Skeletal muscle tissue (tissue), 4 donors: Measurements from ENCODE around the gene PKD1L1. TPM values are rescaled to one million over a fixed set of nuclear protein-coding genes. Genes with fewer than 3 reads are reported as not detected.

Source experiments
- H3K27ac ChIP-seq: one replicate; pipeline ENCODE4 v1.7.0; 2013; ENCODE audit warnings: mild to moderate bottlenecking, low read depth, low read length, inconsistent platforms
- H3K27me3 ChIP-seq, 3 donors: one replicate each; pipeline ENCODE4 v1.7.0; 2013; ENCODE audit warnings: low read length in 3 of 3; ENCODE audit not compliant: control insufficient read depth in 3 of 3, insufficient read depth in 3 of 3
- H3K36me3 ChIP-seq, 3 donors: one replicate each; pipeline ENCODE4 v1.7.0; 2013; ENCODE audit warnings: low read length in 3 of 3; ENCODE audit not compliant: control insufficient read depth in 3 of 3, insufficient read depth in 3 of 3
- H3K4me1 ChIP-seq, 3 donors: one replicate each; pipeline ENCODE4 v1.7.0; 2013; ENCODE audit warnings: low read length in 3 of 3, mild to moderate bottlenecking in 3 of 3; ENCODE audit not compliant: control insufficient read depth in 3 of 3, insufficient read depth in 3 of 3
- H3K4me3 ChIP-seq, 3 donors: one replicate each; pipeline ENCODE4 v1.7.0; 2013; ENCODE audit warnings: low read length in 3 of 3
- H3K9ac ChIP-seq, 3 donors: one replicate each; pipeline ENCODE4 v1.7.0; 2013; ENCODE audit warnings: low read length in 3 of 3, mild to moderate bottlenecking in 3 of 3, moderate library complexity in 2 of 3, low read depth in 1 of 3
- H3K9me3 ChIP-seq, 3 donors: one replicate each; pipeline ENCODE4 v1.7.0; 2013; ENCODE audit warnings: low read length in 3 of 3; ENCODE audit not compliant: control insufficient read depth in 3 of 3
- total RNA-seq: library from RNA; depleted of rRNA; stranded (reverse); fragments of >200 nt; gene quantifications from one replicate; pipeline ENCODE4 v1.2.3, GENCODE V29; 2014
- donor health status: Osteomylitis.

Gene PKD1L1
- total RNA-seq, 1 donor from 2014 or later = 0.52 TPM

DNA sequence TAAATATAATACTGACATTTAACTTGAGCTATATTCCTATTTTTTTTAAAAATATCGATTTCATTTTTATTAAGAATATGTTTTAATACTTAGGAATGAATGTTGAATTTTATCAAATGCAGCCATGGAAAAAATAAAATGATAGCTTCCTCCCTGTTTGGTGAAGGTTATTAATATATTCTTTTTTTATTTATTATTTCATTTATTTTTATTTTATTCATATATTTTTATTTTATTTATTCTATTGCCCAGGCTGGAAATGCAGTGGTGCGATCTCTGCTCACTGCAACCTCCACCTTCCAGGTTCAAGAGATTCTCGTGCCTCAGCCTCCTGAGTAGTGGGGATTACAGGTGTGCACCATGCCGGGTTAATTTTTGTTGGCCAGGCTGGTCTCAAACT, 160.2 kb downstream of the PKD1L1 start:
- Histone ChIP-seq H3K27me3 (no peaks in the 10 kb centered on the region), H3K4me3 (no peak overlapping the region), H3K4me1 (peaks cover 3 to 7% (median 4%) of the 10 kb centered on the region in 3 donors), H3K9ac (no peak overlapping the region), H3K9me3 (no peaks in the 10 kb centered on the region), H3K36me3 (no peaks in the 10 kb centered on the region), H3K27ac (no peak overlapping the region)

DNA sequence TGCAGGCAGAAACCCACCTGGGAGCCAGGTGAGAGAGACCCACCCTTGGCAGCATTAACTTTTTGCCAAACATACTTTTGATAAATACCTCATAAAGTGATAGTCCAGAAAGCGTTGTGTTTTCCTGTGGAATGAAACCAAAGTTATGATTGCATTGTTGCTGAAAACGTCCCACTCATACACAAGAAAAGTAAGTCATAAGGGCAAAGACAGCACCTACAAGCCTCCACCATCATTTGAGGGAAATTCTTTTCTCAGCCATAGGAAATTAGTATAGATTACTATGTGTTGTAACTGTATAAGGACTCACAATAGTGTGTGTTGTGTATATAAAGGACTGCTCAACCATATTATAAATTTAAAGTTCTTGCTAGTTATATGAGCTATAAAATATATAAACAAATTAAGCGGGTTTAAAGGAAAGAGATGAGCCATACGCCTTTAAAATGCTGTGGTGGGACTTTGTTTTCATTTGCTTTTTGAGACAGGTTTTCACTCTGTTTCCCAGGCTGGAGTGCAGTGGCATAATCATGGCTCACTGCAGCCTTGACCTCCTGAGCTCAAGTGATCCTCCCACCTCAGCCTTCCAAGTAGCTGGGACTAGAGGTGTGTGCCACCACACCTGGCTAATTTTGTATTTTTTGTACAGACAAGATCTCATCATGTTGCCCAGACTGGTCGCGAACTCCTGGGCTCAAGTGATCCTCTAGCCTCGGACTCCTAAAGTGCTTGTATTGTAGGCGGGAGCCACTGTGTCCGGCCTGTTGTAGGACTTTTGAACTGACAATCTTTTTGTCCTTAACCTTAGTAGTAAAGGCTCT, 160.8 kb downstream of the PKD1L1 start:
- Histone ChIP-seq H3K27me3 (no peaks in the 10 kb centered on the region), H3K27ac (no peak overlapping the region), H3K4me1 (peaks cover 3 to 7% (median 4%) of the 10 kb centered on the region in 3 donors), H3K9ac (no peak overlapping the region), H3K9me3 (no peaks in the 10 kb centered on the region), H3K4me3 (no peak overlapping the region), H3K36me3 (no peaks in the 10 kb centered on the region)

DNA sequence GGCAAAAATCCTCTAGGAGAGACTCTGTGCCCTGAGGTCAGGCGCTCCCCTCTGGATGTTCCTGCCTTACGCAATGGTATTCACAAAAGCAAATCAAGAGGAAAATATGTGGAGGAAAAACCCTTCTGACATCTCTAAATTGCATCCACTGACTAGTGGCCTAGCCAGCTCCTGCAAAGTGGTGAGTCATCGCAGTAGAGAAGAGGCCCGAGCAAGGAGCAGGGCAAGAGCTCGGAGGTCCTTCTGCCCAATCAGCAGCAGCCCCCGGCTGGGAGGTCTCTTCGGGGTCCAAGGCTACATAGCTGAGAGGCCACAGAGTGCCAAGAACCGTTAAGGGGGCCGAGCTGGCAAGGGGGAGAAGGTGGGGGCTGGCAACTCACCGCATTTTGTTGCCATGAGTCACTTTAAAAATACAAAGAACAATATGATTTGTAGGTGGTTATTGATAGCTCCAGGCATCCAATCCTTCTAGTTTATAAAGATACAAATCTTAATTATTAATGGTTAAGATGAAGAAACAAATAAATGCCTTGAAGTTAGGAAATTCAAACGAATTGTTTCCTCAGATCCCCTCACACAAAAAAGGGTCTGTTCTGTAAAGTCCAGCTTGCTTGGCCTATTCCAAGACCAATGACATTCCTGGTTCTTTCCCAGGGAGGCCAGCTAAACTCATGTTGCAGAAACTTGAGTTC, 161.6 kb downstream of the PKD1L1 start:
- Histone ChIP-seq H3K4me3 (no peak overlapping the region), H3K4me1 (peaks cover 3 to 7% (median 4%) of the 10 kb centered on the region in 3 donors), H3K27me3 (no peaks in the 10 kb centered on the region), H3K36me3 (no peaks in the 10 kb centered on the region), H3K9me3 (no peaks in the 10 kb centered on the region), H3K9ac (no peak overlapping the region), H3K27ac (peak overlapping the region; percentile 42)

DNA sequence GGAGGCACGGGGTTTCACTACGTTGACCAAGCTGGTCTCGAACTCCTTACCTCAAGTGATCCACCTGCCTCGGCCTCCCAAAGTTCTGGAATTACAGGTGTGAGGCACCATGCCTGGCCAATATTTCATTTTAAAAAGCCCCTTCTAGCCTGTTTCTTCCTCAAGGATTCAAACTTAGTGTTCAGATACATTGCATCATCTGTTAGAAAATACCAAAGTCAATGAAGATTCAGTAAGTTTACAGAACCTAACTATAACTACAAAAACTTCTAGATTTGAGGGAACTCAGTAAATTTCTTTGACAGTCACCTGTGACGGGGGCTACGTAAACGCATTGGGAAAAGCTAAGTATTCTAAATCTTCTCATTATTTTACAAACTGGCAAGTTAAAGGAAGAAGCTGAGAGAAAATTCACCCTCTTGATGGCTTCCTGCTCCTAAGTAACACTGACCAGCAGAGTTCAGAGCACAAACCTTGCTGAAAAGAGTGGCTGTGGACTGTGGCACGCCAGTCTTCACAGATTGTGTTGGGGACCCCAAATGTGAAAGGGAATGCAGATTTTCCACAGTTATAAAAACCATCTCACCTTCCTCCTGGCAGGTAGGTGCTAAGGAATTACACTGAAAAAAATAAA, 162.2 kb downstream of the PKD1L1 start:
- H3K4me3 ChIP-seq = no peak overlapping the region
- H3K27me3 ChIP-seq = no peaks in the 10 kb centered on the region
- H3K4me1 ChIP-seq = peaks cover 3 to 7% (median 4%) of the 10 kb centered on the region in 3 donors
- H3K36me3 ChIP-seq = no peaks in the 10 kb centered on the region
- H3K9me3 ChIP-seq = no peaks in the 10 kb centered on the region
- peak overlapping the region; percentile 42 for H3K27ac ChIP-seq
- no peak overlapping the region for H3K9ac ChIP-seq

DNA sequence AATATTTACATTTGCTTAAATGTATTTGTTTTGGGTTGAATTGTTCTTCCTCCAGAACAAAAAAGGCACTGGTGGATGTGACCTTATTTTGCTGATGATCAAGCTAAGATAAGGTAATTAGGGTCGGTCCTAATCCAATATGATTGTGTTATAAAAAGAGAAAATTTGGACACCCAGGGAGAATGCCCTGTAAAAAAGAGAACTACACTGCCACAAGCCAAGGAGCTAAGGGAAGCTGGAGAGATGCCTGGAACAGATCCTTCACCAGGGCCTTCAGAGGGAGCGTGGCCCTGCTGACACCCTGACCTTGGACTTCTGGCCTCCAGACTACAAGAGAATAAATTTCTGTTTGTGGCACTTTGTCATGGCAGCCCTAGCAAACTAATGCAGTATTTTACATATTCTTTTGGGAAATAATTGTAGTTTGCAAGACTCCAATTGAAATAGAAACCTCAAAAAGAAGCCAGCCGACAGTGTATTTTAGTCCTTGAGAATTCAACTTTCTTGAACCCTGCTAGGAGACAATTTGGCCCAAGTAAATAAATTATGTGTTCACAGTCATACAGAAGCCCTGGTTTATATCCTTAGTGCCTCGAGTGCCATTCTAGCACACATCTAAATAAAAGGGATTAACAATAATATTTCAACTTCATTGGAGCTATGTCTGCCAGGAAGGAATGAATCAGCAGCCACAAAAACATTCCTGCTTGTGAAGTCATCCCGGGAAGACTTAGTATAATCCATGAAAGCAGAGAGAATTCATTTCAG, 164.6 kb downstream of the PKD1L1 start:
- peak overlapping the region in 1 of 3 donors; percentile 30 for H3K9ac ChIP-seq
- no peaks in the 10 kb centered on the region for H3K9me3 ChIP-seq
- no peaks in the 10 kb centered on the region for H3K36me3 ChIP-seq
- H3K27ac ChIP-seq = peak overlapping the region; percentile 21
- H3K4me3 ChIP-seq = peak overlapping the region in 1 of 3 donors; percentile 9
- H3K4me1 ChIP-seq = peaks cover 3 to 7% (median 4%) of the 10 kb centered on the region in 3 donors
- H3K27me3 ChIP-seq = no peaks in the 10 kb centered on the region

DNA sequence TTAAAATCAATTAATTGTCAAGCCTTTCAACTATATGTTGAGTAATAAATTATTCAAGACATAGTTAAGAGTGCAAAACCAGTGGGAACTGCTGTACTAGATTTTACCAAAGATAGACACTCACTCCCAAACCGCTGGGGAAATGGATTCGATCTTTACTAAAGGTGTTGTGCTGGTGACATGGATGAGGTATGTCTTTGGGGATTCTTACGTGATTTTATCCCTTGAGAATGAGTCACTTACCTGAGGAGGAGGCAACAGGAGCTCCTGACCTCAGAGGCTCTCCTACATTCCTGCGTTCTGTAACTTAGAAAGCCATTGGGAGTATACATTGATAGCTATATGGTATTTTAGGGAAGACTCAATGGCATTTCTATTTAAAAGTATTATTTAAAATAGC, 165.5 kb downstream of the PKD1L1 start:
- Histone ChIP-seq H3K9ac (no peak overlapping the region), H3K27ac (no peak overlapping the region), H3K9me3 (no peaks in the 10 kb centered on the region), H3K4me1 (peaks cover 3 to 7% (median 4%) of the 10 kb centered on the region in 3 donors), H3K27me3 (no peaks in the 10 kb centered on the region), H3K4me3 (no peak overlapping the region), H3K36me3 (no peaks in the 10 kb centered on the region)

DNA sequence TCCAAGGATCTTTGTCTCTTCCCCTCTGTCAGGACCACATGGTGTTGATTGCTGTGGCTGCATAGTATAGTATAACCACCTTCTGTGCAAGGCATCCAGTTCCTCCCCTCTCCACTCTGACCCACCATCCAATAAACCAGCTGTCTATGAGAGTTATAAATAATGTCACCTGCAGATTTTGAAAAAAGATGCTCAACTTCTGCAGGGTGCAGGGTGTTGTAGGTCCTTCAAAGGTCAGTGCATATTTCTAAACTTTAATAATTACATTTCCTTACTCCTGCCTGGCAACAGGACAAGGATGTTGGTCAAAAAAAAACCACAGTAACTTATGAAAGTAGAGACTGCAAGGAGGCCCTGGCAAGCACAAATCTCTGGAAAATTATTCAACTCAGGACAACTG, 166.2 kb downstream of the PKD1L1 start:
- no peak overlapping the region for H3K4me3 ChIP-seq
- H3K36me3 ChIP-seq = no peaks in the 10 kb centered on the region
- H3K27me3 ChIP-seq = no peaks in the 10 kb centered on the region
- no peak overlapping the region for H3K9ac ChIP-seq
- H3K4me1 ChIP-seq = peaks cover 3 to 7% (median 4%) of the 10 kb centered on the region in 3 donors
- no peaks in the 10 kb centered on the region for H3K9me3 ChIP-seq
- no peak overlapping the region for H3K27ac ChIP-seq

DNA sequence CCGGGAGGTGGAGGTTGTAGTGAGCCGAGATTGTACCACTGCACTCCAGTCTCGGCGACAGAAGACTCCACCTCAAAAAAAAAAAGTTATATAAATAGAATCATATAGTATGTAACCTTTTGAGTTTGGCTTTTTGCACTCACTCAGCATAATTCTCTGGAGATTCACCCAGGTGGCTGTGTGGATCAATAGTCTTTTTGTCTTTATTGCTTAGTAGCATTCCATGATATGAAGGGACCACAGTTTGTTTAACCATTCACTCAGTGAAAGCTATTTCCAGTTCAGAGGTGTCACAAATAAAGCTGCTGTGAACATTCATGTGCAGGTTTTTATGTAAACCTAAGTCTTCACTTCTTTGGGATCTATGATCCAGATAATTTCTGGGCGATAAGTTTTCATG, 167.7 kb downstream of the PKD1L1 start:
- Histone ChIP-seq H3K9me3 (no peaks in the 10 kb centered on the region), H3K27ac (no peak overlapping the region), H3K36me3 (no peaks in the 10 kb centered on the region), H3K9ac (no peak overlapping the region), H3K4me3 (no peak overlapping the region), H3K27me3 (no peaks in the 10 kb centered on the region), H3K4me1 (peaks cover 0 to 4% (median 3%) of the 10 kb centered on the region in 3 donors)

DNA sequence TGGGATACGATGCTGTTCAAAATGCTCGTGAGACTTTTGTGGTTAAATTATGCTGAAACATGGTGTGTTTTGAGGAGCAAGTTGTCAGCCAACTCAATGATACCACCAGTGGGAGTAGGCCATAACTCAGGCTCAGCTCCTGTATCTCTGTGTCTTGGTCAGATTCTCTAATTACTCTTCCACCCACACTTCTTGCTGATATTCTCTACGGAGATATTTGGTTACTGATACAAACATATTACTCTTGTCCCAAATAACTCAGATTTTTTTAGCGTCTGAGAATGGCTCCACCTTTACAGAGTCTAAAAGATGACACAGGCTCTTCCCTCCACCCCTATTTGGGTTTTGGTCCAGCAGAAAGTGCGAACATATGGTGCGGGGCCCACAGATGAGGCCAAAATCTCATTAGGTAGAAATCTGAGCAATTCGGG, 168.9 kb downstream of the PKD1L1 start:
- Histone ChIP-seq H3K27ac (no peak overlapping the region), H3K9ac (no peak overlapping the region), H3K36me3 (no peaks in the 10 kb centered on the region), H3K9me3 (no peaks in the 10 kb centered on the region), H3K4me1 (peaks cover 0 to 4% (median 3%) of the 10 kb centered on the region in 3 donors), H3K27me3 (no peaks in the 10 kb centered on the region), H3K4me3 (no peak overlapping the region)
